Neural progenitor cell (in vitro differentiated cells): ENCODE measurements around the gene CENPN.

Experiments
- EZH2 ChIP-seq: fragments of 200-600 bp; sonication (generic); IDR thresholded peaks from 2 replicates; pipeline ENCODE4 v1.6.1; 2017; ENCODE audit warnings: antibody characterized with exemption, mild to moderate bottlenecking, moderate library complexity
- EZH2phosphoT487 ChIP-seq: fragments of 200-600 bp; sonication (generic); IDR thresholded peaks from 2 replicates; pipeline ENCODE4 v1.6.1; 2017; ENCODE audit warnings: antibody characterized with exemption
- TF ChIP-seq, protein P1 (sequence below): fragments of 200-600 bp; sonication (generic); IDR thresholded peaks from 2 replicates; pipeline ENCODE4 v1.5.1; 2017; ENCODE audit warnings: antibody characterized with exemption, mild to moderate bottlenecking

DNA sequence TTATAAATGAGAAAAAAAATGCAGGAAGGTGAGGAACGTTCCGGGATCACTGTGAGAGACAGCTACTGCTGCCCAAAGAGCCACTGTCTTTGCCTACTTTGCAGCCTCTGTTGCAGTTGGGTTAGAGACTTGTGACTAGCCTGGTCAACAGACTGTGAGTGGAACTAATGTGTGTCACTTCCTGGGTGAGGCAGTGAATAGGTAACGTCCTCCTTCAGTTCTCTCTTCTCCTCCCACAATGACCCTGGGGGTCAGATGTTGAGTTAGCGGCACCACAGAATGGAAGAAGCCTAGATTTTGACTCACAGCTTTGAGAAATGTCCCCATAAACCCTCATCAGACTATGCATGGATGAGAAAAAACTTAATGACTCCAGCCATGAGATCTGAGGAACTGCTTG lies 64.8 kb downstream of the CENPN start:
- TF ChIP-seq, protein P1, sequence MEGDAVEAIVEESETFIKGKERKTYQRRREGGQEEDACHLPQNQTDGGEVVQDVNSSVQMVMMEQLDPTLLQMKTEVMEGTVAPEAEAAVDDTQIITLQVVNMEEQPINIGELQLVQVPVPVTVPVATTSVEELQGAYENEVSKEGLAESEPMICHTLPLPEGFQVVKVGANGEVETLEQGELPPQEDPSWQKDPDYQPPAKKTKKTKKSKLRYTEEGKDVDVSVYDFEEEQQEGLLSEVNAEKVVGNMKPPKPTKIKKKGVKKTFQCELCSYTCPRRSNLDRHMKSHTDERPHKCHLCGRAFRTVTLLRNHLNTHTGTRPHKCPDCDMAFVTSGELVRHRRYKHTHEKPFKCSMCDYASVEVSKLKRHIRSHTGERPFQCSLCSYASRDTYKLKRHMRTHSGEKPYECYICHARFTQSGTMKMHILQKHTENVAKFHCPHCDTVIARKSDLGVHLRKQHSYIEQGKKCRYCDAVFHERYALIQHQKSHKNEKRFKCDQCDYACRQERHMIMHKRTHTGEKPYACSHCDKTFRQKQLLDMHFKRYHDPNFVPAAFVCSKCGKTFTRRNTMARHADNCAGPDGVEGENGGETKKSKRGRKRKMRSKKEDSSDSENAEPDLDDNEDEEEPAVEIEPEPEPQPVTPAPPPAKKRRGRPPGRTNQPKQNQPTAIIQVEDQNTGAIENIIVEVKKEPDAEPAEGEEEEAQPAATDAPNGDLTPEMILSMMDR, result no peak
- TF ChIP-seq EZH2 (no peak), EZH2phosphoT487 (no peak)
